GM19193 (cell line): ENCODE measurements around the gene DNAAF8.

Experiments
- POLR2A ChIP-seq: IDR thresholded peaks from 4 replicates; pipeline ENCODE4 v1.6.1; 2011; ENCODE audit not compliant: insufficient read depth, insufficient read length; ENCODE audit errors: extremely low read depth

The DNAAF8 gene

GRCh38 chr16:4701791-4702465, 32.4 kb upstream of the DNAAF8 start:
- no peak for TF ChIP-seq POLR2A

DNA sequence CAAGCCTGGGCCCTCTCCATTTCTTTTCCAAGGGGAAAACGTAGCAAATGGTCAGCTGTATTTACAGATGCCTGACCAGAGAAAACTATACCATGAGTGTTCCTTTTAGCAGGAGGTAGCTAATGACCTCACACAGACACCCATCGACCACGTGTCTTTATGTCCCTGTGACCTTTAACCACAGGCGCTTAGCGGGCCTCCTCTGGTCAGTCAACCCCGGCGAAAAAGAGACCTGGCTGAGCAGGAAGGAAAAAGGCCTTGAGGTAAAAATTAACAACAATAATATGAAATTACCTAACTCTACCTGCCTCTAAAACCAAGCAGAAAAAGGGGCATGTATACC, 31.9 kb upstream of the DNAAF8 start:
- TF ChIP-seq POLR2A = no peak

GRCh38 chr16:4703906-4704305, 30.4 kb upstream of the DNAAF8 start:
- no peak for TF ChIP-seq POLR2A

DNA sequence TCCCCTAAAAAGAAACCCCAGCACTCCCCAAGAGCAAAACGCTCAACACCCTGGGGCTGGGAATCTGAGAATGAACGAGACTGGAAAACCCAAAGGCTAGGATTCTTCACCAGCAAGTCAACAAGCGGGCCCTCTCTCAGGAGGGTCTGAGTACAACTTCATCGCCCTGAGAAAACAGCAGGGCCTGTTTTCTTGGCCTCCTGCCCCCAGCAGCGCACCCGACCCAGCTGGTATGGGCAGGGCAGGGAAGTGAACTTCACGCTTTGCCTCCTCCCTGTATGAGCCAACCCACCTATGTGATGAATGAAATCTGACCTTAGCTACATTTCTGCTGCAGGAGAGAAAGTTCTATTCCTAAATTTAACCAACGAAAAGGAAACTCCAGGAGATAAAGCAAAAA, 29.8 kb upstream of the DNAAF8 start:
- no peak for TF ChIP-seq POLR2A

DNA sequence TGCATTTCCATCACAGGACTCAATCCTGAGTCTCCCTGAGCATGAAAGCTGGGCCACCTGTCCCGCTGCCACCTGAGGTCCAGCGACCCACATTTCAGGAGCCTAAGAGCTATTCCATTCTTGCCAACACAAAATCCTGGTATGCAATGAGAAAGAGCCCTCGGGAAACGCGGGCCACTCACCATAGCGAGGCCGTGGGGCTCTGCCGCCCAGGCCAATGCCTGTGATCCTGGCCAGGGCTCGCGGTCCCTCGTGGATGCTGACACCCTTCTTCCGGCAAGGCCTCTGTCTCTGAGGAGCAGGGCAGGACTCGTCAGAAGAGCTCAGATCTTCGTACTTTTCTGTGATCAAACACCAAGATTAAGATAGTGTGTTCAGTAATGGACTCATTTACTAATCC, 29.4 kb upstream of the DNAAF8 start:
- TF ChIP-seq POLR2A = no peak

DNA sequence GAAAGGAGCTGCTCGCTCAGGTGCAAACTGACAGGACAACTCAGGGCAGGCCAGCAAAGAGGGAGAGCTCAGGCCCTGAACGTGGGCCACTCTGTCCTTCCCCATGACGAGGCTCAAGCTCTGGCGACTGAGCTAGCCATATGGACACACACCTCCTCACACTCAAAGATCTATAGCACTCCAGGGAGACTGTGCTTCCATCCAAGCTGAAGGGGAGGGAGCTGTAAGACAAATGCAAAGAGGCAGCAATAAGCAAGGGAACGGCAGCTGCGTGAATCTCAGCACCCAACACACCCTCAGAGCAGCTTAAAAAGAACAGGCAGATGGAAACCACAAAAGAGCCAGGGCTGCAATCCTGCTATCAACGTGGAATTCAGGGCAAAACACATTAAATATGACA, 27.5 kb upstream of the DNAAF8 start:
- TF ChIP-seq POLR2A = no peak

DNA sequence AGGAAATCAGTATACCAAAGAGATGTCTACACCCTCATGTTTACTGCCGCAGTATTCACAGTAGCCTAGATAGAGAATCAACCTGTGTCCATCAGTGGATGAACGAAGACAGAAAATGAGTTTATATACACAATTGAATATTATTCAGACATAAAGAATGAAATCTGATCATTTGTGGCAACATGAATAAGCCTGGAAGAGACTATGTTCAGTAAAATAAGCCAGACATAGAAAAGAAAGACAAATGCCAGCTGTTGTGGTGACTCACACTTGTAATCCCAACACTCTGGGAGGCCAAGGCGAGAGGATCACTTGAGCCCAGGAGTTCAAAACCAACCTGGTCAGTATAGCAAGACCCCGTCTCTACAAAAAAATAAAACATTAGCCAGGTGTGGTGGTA, 24.9 kb upstream of the DNAAF8 start:
- no peak for TF ChIP-seq POLR2A

- no peak for TF ChIP-seq POLR2A
Measured at GRCh38 chr16:4713663-4714501, 20.5 kb upstream of the DNAAF8 start.

DNA sequence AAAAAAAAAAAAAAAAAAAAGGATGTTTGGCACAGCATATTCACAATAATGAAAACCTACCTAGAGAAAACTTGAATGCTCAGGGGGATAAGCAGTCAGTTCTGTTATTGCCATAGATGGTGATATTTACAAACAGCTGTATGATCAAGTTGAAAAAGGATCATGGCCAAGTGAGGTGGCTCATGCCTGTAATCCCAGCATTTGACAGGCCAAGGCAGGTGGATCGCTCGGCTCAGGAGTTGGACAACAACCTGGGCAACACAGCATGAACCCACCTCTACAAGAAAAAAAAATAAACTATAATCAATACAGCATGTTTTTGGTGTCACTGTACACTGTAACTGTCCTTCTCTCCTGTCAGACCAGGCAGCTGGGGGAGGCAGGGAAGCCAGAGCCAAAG, 19.3 kb upstream of the DNAAF8 start:
- no peak for TF ChIP-seq POLR2A

DNA sequence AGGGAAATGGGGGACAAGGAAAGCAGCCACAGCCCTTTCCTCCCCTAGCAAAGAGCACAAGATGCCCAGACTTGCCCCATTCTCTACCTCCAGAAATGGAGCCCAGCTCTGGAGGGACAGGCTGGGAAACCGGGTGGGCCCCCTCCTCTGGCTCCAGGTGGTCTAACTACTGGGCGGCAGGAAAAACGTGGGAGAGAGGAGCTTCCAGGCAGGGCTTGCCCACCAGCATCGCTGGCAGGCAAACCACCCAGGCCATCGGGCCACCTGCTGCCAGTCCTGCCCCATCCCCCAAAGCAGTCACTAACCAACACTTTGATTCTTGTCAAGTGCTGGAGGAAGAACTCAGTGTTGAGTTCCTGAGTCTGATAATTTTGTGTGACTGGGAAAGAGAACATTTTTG, 15.9 kb upstream of the DNAAF8 start:
- no peak for TF ChIP-seq POLR2A

- TF ChIP-seq POLR2A = no peak
Measured at GRCh38 chr16:4723071-4723767, 11.1 kb upstream of the DNAAF8 start.

DNA sequence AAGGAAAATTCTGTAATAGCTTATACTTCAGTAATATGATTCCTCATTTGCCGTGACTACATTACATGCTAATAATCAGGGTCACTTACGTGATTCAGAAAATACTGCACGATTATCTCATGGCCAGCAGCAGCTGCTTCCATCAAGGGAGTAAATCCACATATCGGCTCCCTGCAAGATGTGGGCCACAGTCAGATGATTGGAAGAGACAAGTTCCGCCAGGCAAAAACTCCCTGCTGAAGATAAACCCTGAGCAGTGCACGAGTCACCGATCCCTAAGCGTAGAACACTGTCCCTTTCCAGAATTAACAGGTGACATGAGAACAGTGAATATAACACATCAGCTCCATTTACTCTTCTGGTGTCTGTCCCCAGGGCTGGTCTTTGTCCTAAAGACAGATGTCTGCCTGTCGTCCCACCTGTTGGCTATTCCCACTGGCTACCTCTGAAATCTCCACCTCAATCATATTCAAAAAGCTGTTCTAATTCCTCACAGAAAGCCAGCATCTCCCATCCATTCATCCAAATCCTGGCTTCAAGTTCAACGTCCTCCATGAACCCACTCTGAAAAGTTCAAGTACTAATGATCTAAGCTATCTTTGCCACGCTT, 9.6 kb upstream of the DNAAF8 start:
- TF ChIP-seq POLR2A = no peak

DNA sequence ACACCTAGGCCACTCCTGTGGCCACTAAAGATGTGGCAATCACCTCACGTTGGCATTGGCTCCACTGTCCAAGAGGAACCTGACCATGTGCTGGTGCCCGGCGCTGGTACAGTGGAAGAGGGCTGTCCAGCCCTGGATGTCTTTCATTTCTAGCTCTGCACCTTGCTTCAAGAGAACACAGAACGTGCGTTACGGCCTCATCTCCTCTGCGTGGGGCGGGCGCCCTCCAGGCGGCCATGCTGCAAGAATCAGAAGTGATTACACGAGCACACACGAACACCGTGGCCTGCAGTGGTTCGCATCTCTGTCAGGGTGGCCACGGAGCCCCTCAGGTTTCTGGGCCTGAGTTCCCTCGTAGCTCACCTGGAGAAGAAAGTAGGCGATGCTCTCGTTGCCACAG, 7.7 kb upstream of the DNAAF8 start:
- TF ChIP-seq POLR2A = no peak

- TF ChIP-seq POLR2A = no peak
Measured at GRCh38 chr16:4728676-4729075, 5.7 kb upstream of the DNAAF8 start.

DNA sequence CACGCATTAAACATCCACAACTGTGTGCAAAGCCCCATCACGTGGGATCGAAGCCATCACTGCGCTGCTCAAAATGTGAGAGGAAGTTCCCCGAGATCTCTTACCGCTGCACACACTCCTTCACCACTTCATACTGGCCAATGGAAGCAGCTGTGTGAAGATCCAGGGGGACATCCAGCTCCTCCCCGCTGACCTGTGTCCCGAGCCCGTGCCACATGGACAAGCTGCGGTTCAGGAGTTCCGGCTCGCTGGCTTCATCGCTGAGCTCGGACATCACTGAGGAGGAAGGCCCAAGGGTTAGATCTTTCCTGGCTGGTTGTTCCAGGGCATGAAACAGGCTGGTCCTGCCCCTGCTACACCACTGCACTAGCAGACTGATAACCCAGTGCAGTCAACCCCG, 4.5 kb upstream of the DNAAF8 start:
- TF ChIP-seq POLR2A = no peak
